ENCODE results near the gene TM4SF5.
"Not testable (repeated sequence)": the region's sequence is repeated elsewhere in the genome, so short reads cannot be mapped to it uniquely, and the experiment has no call there.

TM4SF5 gene

GRCh38 chr17:4790705-4791088 is 19.0 kb downstream of the TM4SF5 start:
- no peak for DNase-seq

DNA sequence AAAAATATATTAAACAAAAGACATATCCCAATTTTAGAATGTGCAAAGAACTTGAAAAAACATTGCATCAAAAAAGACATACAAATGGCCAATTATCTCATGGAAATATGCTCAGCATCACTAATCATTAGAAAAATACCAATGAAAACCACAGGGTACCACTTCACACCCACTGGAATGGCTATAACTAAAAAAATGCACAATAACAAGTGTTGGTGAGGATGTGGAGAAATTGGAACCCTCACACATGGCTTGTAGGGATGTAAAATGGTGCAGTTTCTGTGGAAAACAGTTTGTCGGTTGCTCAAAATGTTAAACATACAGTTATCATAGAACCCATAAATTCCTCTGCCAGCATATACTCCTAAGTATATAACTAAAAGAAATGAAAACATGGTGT is 23.5 kb downstream of the TM4SF5 start:
- DNase-seq: no peak

DNA sequence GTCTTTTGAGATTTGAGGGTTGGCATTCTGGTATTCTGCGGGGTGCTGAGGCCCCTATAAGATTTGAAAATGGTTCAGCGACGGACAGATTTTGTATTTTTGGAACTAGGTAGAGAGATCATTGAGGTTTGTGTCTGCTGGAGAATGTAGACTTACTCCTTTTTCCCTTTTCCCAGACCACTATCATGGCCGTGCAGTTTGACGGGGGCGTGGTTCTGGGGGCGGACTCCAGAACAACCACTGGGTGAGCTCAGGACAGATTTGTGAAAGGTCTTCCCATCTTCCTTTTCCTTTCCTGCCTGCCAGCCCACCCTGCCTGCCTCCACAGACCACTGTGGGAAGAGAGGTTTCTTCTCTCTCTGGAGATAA is 24.9 kb downstream of the TM4SF5 start:
- DNase-seq: no peak

DNA sequence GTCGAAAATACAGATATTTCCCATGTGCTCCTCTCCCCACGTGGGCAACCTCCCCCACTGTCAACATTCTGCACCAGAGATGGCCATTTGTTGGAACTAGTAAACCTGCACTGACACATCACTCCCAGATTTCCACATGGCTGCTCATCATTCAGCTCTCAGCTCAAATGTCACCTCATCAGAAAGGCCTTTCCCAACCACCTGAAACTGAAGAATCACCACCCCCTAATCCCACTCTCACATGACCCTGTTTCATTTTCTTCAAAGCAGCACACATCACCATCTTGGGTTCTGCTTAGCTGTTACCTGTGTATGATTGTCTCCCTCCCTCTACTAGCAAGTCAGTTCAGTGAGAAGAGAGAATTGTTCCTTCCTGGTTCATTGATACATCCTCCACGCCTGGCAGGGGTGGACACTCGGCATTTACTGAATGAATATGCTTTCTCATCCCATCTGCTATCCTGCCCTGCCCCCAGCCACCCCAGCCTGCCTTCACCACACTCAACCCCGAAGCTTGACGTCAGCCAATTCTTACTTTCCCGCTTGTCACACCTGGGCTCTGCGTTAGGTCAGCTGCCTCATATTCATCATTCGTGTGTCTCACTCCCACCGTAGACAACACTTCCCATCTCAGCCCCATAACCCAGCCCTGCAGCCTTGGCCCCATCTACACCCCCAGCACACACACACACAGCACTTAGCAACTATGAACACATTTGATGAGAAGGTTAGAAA is 28.9 kb downstream of the TM4SF5 start:
- DNase-seq: no peak

DNA sequence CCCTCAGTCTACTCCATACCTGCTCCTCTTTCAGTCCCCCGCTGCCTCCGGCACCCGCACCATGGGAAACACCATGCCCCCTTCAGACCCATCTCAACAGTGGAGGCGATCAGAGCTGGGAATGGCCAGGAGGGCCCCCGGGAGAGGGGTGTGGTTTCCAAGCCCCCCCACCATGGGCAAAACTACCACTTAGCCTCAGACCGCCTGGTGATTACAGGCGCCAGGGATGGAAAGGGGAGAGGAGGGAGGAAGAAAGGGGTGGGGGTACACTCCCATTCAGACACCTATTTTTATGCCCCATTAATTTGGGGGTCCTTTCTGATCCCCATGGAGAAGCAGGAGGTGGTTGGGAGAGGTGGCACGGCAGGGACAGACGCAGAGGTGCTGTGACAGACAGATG is 30.5 kb downstream of the TM4SF5 start, which contains the start of gene C17orf114:
TSS of gene C17orf114 (minus strand) at position 101 of the 400 bp plus-strand sequence.
- no peak for DNase-seq

GRCh38 chr17:4806456-4806776 is 34.7 kb downstream of the TM4SF5 start:
- DNase-seq: no peak

GRCh38 chr17:4806777-4807604 is 35.3 kb downstream of the TM4SF5 start, which contains the start of gene PLD2:
Gene PLD2 (plus strand): TSS chr17:4807152. CDS start chr17:4807773, 621 bp downstream.
- DNase-seq: peak; percentile 70

GRCh38 chr17:4807605-4808377 is 36.1 kb downstream of the TM4SF5 start:
- no peak for DNase-seq

DNA sequence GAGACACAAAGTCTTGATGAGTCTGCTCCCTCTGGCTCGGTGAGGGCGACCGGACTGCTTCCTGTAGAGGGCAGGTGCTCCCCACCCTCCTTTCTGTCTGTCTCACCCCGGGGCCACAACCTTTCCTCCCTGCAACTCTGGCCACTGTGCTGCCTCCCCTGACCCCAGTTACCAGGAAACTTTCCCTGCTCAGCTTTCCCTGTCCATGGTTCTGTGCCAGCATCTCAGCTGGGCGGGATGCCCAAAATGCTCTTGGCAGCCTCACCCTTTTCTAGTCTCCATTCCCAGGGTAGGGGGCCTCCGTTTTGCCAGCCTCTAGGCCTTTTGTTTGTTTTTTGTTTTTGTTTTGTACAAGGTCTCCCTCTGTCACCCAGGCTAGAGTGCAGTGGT is 36.7 kb downstream of the TM4SF5 start:
- no peak for DNase-seq

- no peak for DNase-seq
Measured at GRCh38 chr17:4810696-4811290, 39.1 kb downstream of the TM4SF5 start.

- DNase-seq: no peak
Measured at GRCh38 chr17:4811471-4811870, 39.8 kb downstream of the TM4SF5 start.

DNA sequence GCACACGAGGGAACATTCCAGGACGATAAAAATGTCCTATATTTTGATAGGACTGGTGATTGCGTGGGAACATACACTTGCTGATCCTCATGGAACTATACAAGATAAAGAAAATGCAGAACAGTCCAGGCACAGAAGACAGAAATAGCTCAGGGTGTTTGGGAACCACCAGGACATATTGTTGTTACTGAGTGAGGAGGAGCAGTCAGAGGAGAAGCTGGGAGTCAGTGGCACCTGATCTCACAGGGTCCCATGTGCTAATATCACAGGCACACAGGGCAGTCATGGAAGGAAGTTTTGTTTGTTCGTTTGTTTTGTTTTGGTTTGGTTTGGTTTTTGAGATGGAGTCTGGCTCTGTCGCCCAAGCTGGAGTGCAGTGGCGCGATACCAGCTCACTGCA is 41.0 kb downstream of the TM4SF5 start:
- DNase-seq: no peak

DNA sequence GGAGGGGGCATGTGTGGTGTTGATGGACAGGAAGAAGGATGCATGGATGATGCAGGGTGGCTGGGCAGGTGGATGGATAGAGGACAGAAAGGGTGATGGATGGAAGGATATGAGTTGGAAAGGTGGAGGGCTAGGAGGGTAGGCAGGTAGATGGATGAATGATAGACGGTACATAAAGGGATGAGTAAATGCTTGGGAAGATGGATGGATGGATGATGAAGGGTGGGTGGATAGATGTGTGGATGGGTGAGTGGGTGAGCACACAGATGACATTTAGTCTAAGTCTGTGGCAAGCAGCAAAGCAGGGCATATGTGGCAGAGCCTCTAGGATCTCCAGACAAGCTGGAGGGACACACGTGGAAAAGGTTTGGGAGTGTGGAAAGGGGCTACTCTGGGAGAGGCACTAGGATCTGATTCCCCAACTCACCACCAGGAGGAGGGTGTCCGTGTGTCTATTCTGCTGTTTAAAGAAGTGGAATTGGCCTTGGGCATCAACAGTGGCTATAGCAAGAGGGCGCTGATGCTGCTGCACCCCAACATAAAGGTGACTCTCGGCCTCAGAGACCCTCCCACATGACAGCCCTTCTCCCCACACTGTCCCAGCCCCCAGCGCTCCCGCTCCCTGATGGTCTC is 43.5 kb downstream of the TM4SF5 start:
- DNase-seq: no peak

GRCh38 chr17:4816826-4817225 is 45.1 kb downstream of the TM4SF5 start:
- no peak for DNase-seq

DNA sequence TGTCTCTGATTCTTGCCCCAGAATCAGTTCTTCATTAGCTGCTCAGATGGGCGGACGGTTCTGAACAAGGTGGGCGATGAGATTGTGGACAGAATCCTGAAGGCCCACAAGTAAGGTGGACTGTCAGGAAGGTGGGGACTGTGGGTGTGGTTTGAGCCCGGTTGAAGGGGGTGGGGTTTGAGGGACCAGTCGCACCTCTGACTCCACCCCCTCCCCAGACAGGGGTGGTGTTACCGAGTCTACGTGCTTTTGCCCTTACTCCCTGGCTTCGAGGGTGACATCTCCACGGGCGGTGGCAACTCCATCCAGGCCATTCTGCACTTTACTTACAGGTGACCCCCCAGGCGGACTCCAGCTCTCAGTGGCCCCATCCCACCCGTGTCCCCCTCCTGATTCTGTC is 46.6 kb downstream of the TM4SF5 start:
- no peak for DNase-seq

GRCh38 chr17:4822835-4823234 is 51.1 kb downstream of the TM4SF5 start:
- DNase-seq: no peak

DNA sequence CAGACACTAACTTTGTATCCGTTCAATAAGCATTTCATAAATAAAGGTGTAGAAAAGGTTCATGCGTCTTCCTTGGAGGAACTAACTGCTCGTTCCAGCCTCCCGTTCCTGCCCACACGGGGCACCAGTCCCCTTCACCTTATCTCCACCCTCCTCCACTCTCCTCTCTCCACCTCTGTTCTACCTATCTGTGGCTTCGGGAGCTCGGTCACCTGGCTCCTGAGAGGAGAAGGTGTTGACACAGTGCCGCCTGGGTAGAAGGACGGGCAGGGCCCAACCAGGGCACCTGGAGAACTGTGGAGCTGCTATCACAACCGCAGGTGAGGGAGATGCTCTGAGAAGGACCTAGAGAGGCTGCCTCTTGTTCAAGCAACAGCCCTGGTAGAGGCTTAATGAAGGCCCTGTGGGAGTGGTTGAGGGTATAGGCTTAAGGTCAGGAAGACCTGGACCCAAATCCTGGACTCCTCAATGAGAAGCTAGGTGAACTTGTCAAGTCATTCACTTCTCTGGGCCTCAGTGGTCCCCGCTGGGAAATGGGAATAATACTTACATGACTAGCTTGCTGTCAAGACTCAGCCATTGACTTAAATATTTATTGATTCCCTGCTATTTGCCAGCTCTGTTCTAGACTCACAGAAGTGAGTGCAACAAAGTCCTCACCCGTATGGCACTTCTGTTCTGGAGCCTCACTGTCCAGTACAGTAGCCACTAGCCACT is 51.8 kb downstream of the TM4SF5 start:
- no peak for DNase-seq

- DNase-seq: no peak
Measured at GRCh38 chr17:4827399-4827798, 55.7 kb downstream of the TM4SF5 start.

GRCh38 chr17:4832829-4833177 is 61.1 kb downstream of the TM4SF5 start:
- DNase-seq: not testable (repeated sequence)
